Common myeloid progenitor, CD34-positive (primary cell): Measurements from ENCODE around the gene NDUFB1.
A peak's percentile ranks its signal among the peaks of the same experiment; 100 is the strongest.

Source experiments
- CTCF ChIA-PET: fragments of 350-600 bp; sonication (Branson Sonifier 250); formaldehyde crosslinking; loops from one replicate; lab custom pipeline; 2021; ENCODE audit warnings: antibody characterized with exemption; lab: Charles Lee
- POLR2A ChIA-PET: fragments of 350-600 bp; sonication (Branson Sonifier 250); formaldehyde crosslinking; loops from one replicate; lab custom pipeline; 2021; ENCODE audit warnings: antibody characterized with exemption; lab: Charles Lee
- DNase-seq, 3 donors: peaks; one replicate each; pipeline versions ENCODE4 v3.0.0 to v3.0.0-alpha.2; 2013
- H3K27ac ChIP-seq, 2 experiments: 1 replicate in 1 of 2; 2 replicates in 1 of 2; pipeline ENCODE4 v1.7.0; 2013; ENCODE audit warnings: inconsistent platforms in 2 of 2, low read length in 2 of 2, mild to moderate bottlenecking in 2 of 2, low read depth in 1 of 2, moderate library complexity in 1 of 2; ENCODE audit not compliant: severe bottlenecking in 2 of 2, insufficient read depth in 1 of 2, poor library complexity in 1 of 2
- H3K27me3 ChIP-seq, 5 experiments: replicated peaks in 2 of 5; 1 replicate in 3 of 5; 2 replicates in 2 of 5; pipeline versions ENCODE4 v1.6.1 to v1.7.0; 2013; ENCODE audit warnings: low read length in 4 of 5, mild to moderate bottlenecking in 2 of 5, moderate library complexity in 2 of 5, inconsistent platforms in 1 of 5; ENCODE audit not compliant: insufficient read depth in 5 of 5, control insufficient read depth in 4 of 5
- H3K36me3 ChIP-seq, 4 experiments: 1 replicate in 2 of 4; 2 replicates in 2 of 4; pipeline versions ENCODE4 v1.6.1 to v1.7.0; 2013; ENCODE audit warnings: low read length in 3 of 4, control low read depth in 1 of 4, mild to moderate bottlenecking in 1 of 4; ENCODE audit not compliant: control insufficient read depth in 4 of 4, insufficient read depth in 4 of 4
- H3K4me1 ChIP-seq, 4 experiments: 1 replicate in 3 of 4; 2 replicates in 1 of 4; pipeline versions ENCODE4 v1.6.1 to v1.7.1; 2013; ENCODE audit warnings: low read length in 3 of 4, mild to moderate bottlenecking in 3 of 4, control low read depth in 1 of 4, inconsistent platforms in 1 of 4, moderate library complexity in 1 of 4; ENCODE audit not compliant: control insufficient read depth in 4 of 4, insufficient read depth in 4 of 4; ENCODE audit errors: control extremely low read depth in 1 of 4
- H3K4me3 ChIP-seq, 7 experiments: 1 replicate in 4 of 7; 2 replicates in 3 of 7; pipeline versions ENCODE4 v1.5.1 to v1.7.0; 2013; ENCODE audit warnings: mild to moderate bottlenecking in 7 of 7, low read length in 6 of 7, moderate library complexity in 6 of 7, inconsistent platforms in 2 of 7, low read depth in 2 of 7, control low read depth in 1 of 7; ENCODE audit not compliant: insufficient read depth in 4 of 7, control insufficient read depth in 1 of 7; ENCODE audit errors: extremely low read depth in 1 of 7
- H3K9me3 ChIP-seq, 5 experiments: 1 replicate in 4 of 5; 2 replicates in 1 of 5; pipeline versions ENCODE4 v1.6.1 to v1.7.1; 2013; ENCODE audit warnings: low read length in 4 of 5, mild to moderate bottlenecking in 2 of 5, inconsistent platforms in 1 of 5, low read depth in 1 of 5, moderate library complexity in 1 of 5; ENCODE audit not compliant: control insufficient read depth in 4 of 5, insufficient read depth in 2 of 5; ENCODE audit errors: control extremely low read depth in 1 of 5
- WGBS: methylation state at CpG from one replicate; pipeline ENCODE4 v1.1.5; 2013; ENCODE audit not compliant: insufficient coverage; 5-methylcytosine and 5-hydroxymethylcytosine counted together

NDUFB1 gene

DNA sequence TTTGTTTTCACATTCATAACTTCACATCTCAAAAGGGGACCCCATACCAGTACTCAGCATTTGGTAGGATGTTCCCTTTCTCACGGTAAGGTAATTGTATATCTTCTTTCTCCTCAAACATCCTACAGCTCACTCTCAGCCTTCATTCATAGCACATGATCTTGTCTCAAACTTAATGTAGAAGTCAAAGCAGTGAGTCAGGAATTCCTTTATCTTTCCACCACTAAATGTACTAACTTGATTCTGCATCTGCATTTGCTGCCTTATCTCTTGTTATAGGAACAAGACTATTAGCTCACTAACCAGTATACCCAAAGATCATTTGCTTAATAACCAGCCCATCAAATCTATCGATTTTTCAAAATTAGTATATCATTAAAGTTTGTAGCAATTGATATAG lies 23.2 kb upstream of the NDUFB1 start:
- no CpG with 5 or more reads among the region's 2 CpGs for WGBS
- H3K9me3 ChIP-seq = no peaks in the 10 kb centered on the region
- H3K27me3 ChIP-seq = no peaks in the 10 kb centered on the region
- H3K27ac ChIP-seq = no peak overlapping the region
- CTCF ChIA-PET = interaction anchor here (2.2 kb wide), 1 partner anchor 12 kb away, joined by 5 read pairs; no protein-coding TSS in a partner anchor
- no peak overlapping the region for H3K4me3 ChIP-seq
- no peak for DNase-seq
- peaks cover 15 to 80% (median 50%) of the 10 kb centered on the region in 4 experiments for H3K36me3 ChIP-seq
- no peaks in the 10 kb centered on the region for H3K4me1 ChIP-seq
- POLR2A ChIA-PET = no interaction called here

- Histone ChIP-seq H3K9me3 (no peaks in the 10 kb centered on the region), H3K27ac (no peak overlapping the region), H3K27me3 (no peaks in the 10 kb centered on the region), H3K36me3 (peaks cover 13 to 75% (median 49%) of the 10 kb centered on the region in 4 experiments), H3K4me3 (no peak overlapping the region), H3K4me1 (no peaks in the 10 kb centered on the region)
- ChIA-PET POLR2A (no interaction called here), CTCF (interaction anchor here (2.2 kb wide), 1 partner anchor 12 kb away, joined by 5 read pairs; no protein-coding TSS in a partner anchor)
- no peak for DNase-seq
- 95% methylated on average over 2 of the region's 3 CpGs for WGBS
Observed at GRCh38 chr14:92143962-92144361, 22.5 kb upstream of the NDUFB1 start.

DNA sequence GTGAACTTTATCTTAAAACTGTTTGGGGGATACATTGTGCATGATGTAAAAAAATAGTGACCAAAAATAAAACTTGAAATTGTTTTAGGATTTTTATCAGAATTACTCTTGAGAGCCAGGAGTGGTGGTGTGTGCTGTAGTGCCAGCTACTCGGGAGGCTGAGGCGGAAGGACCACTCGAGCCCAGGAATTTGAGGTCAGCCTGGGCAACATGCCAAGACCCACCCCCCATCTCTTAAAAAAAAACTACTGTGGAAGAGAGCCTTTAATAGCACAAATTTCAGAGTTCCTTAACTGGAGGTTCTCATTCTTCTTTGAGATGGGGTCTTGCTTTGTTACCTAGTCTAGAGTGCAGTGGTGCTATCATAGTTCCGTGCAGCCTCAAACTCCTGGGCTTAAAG lies 21.8 kb upstream of the NDUFB1 start:
- ChIA-PET POLR2A (no interaction called here), CTCF (interaction anchor here (1.7 kb wide), 1 partner anchor 9 kb away, joined by 5 read pairs; no protein-coding TSS in a partner anchor)
- Histone ChIP-seq H3K27me3 (no peaks in the 10 kb centered on the region), H3K36me3 (peaks cover 13 to 77% (median 48%) of the 10 kb centered on the region in 4 experiments), H3K4me3 (no peak overlapping the region), H3K4me1 (no peaks in the 10 kb centered on the region), H3K27ac (no peak overlapping the region), H3K9me3 (no peaks in the 10 kb centered on the region)
- WGBS = 100% methylated on average over 1 of the region's 4 CpGs
- no peak for DNase-seq

- POLR2A ChIA-PET = interaction anchor here (0.6 kb wide), 1 partner anchor 32 kb away, joined by 3 read pairs; no protein-coding TSS in a partner anchor
- Histone ChIP-seq H3K27me3 (no peaks in the 10 kb centered on the region), H3K27ac (no peak overlapping the region), H3K9me3 (no peaks in the 10 kb centered on the region), H3K36me3 (peaks cover 13 to 69% (median 35%) of the 10 kb centered on the region in 4 experiments), H3K4me3 (no peak overlapping the region), H3K4me1 (no peaks in the 10 kb centered on the region)
- DNase-seq = peak; percentile 47 to 69 (median 67)
- CTCF ChIA-PET = interaction anchor here (0.9 to 5.9 kb wide), 21 partner anchors 12 to 649 kb away, joined by 3 to 47 read pairs (median 3); partner anchors contain the start of genes ATXN3, CPSF2 and NDUFB1
- no CpG with 5 or more reads among the region's 1 CpG for WGBS
Observed at GRCh38 chr14:92135269-92135668, 13.8 kb upstream of the NDUFB1 start.

DNA sequence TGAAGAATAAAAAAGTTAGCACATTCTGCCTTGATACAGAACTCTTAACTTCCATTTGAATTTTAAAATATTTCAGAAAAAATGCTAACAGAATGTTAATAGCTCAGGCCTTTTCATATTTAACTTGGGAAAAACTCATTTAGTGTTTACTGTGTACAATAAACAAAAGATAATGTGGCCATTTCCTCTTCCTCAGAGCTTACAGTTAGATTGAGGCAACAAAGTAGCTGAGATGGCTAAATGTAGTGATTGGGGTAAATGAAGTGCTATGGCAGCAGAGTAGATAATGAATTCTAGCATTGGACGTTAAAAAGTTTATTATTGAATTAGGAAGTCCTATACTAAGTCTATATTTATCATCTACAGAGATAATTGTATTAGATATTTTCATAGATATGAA lies 12.9 kb upstream of the NDUFB1 start:
- peaks cover 13 to 72% (median 38%) of the 10 kb centered on the region in 4 experiments for H3K36me3 ChIP-seq

DNA sequence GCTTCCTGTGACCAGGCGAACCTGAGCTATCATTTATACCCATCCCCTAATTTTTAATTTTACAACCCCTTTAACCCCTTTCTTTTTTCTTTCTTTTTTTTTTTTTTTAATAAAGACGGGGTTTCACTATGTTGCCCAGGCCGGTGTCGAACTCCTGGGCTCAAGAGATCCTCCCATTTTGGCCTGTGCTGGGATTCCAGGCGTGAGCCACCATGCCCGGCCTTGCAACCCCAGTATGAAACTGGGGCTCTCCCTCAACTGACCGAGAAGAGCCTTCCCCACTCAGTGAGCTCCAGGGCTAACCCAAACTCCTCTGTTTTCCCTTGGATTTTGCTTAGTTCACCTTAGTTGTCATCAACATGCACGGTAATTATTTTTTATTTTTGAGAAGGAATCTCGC lies 1.3 kb upstream of the NDUFB1 start:
- Histone ChIP-seq H3K36me3 (peaks cover 0 to 37% (median 14%) of the 10 kb centered on the region in 4 experiments), H3K27me3 (no peaks in the 10 kb centered on the region), H3K27ac (peak overlapping the region; percentile 97 to 99), H3K4me3 (peak overlapping the region; percentile 80 to 99 (median 95)), H3K4me1 (peaks cover 0 to 21% (median 13%) of the 10 kb centered on the region in 4 experiments), H3K9me3 (no peaks in the 10 kb centered on the region)
- DNase-seq = no peak
- ChIA-PET POLR2A (interaction anchor here (1.0 to 2.3 kb wide), 2 partner anchors 16 to 33 kb away, joined by 3 to 21 read pairs; partner anchors contain the start of gene ATXN3), CTCF (interaction anchor here (1.0 to 6.8 kb wide), 4 partner anchors 10 to 547 kb away, joined by 3 to 69 read pairs (median 26); partner anchors contain the start of gene ATXN3)
- 65% methylated on average over 8 of the region's 9 CpGs for WGBS

More for the DNA sequence above, 12.9 kb upstream of the NDUFB1 start:
- no peak for DNase-seq
- Histone ChIP-seq H3K27ac (no peak overlapping the region), H3K4me1 (no peaks in the 10 kb centered on the region), H3K27me3 (no peaks in the 10 kb centered on the region), H3K4me3 (no peak overlapping the region), H3K9me3 (no peaks in the 10 kb centered on the region)
- ChIA-PET POLR2A (interaction anchor here (0.6 kb wide), 1 partner anchor 11 kb away, joined by 5 read pairs; no protein-coding TSS in a partner anchor), CTCF (interaction anchor here (0.6 to 5.9 kb wide), 15 partner anchors 8 to 650 kb away, joined by 3 to 47 read pairs (median 4); partner anchors contain the start of genes CPSF2 and NDUFB1)
- no CpG with 5 or more reads among the region's 1 CpG for WGBS

- peak; percentile 30 to 55 (median 51) for DNase-seq
- 0% methylated on average over 22 of the region's 22 CpGs for WGBS
- CTCF ChIA-PET = interaction anchor here (0.6 to 6.8 kb wide), 6 partner anchors 11 to 568 kb away, joined by 3 to 69 read pairs (median 7); partner anchors contain the start of gene ATXN3
Observed at GRCh38 chr14:92122351-92122677, 808 bp upstream of the NDUFB1 start.

More at GRCh38 chr14:92122351-92122677, 808 bp upstream of the NDUFB1 start:
- Histone ChIP-seq H3K9me3 (no peaks in the 10 kb centered on the region), H3K36me3 (peaks cover 0 to 34% (median 13%) of the 10 kb centered on the region in 4 experiments), H3K27me3 (no peaks in the 10 kb centered on the region), H3K4me1 (peaks cover 0 to 21% (median 13%) of the 10 kb centered on the region in 4 experiments), H3K4me3 (peak overlapping the region; percentile 80 to 99 (median 95)), H3K27ac (peak overlapping the region; percentile 97 to 99)
- POLR2A ChIA-PET = interaction anchor here (0.9 to 2.3 kb wide), 4 partner anchors 9 to 32 kb away, joined by 3 to 21 read pairs (median 3); partner anchors contain the start of gene ATXN3
